HEK293 (cell line): ENCODE data around the gene CLIC5.

Experiments
- CTCF ChIA-PET: fragments of 350-600 bp; formaldehyde crosslinking; extraction: SDS; loops from one replicate; lab custom pipeline; 2021; ENCODE audit warnings: antibody characterized with exemption; lab: Yijun Ruan, JAX
- POLR2A ChIA-PET: fragments of 300-600 bp; formaldehyde crosslinking; extraction: SDS; loops from one replicate; lab custom pipeline; 2020; ENCODE audit warnings: antibody characterized with exemption, inconsistent platforms; lab: Yijun Ruan, JAX
- H3K27ac ChIP-seq: fragments of 200-500 bp; sonication (Bioruptor generic); 2 replicates; pipeline ENCODE4 v1.5.1; 2014; ENCODE audit warnings: low read depth, low read length, control low read depth, inconsistent platforms; ENCODE audit errors: extremely low read depth
- H3K36me3 ChIP-seq, 2 experiments: fragments of 200-500 bp in 1 of 2; sonication (Bioruptor generic) in 1 of 2; 1 replicate in 1 of 2; 2 replicates in 1 of 2; pipeline ENCODE4 v1.5.1; 2014 to 2017; ENCODE audit warnings: inconsistent platforms in 2 of 2, low read length in 2 of 2; ENCODE audit not compliant: control insufficient read depth in 2 of 2, insufficient read depth in 1 of 2
- H3K4me1 ChIP-seq: fragments of 200-500 bp; sonication (Bioruptor generic); 2 replicates; pipeline ENCODE4 v1.5.1; 2014; ENCODE audit warnings: mild to moderate bottlenecking, low read length, inconsistent platforms; ENCODE audit not compliant: control insufficient read depth, insufficient read depth
- H3K4me3 ChIP-seq: 2 replicates; pipeline ENCODE4 v1.5.1; 2011; ENCODE audit warnings: low read depth, mild to moderate bottlenecking, control low read depth, low read length, moderate library complexity
- H3K9me3 ChIP-seq: fragments of 200-500 bp; sonication (Bioruptor generic); 2 replicates; pipeline ENCODE4 v1.5.1; 2014; ENCODE audit warnings: low read depth, low read length, inconsistent platforms; ENCODE audit not compliant: control insufficient read depth, insufficient read depth
- GLI2 ChIP-seq: fragments of 450-650 bp; formaldehyde crosslinking; IDR thresholded peaks from 2 replicates; pipeline ENCODE4; 2017; ENCODE audit warnings: missing biosample characterization, missing genetic modification characterization, low read depth, borderline replicate concordance
- HOXA7 ChIP-seq: sonication (generic); formaldehyde crosslinking; IDR thresholded peaks from 2 replicates; pipeline ENCODE4 v1.8.1; 2022; ENCODE audit warnings: missing genetic modification reagents, borderline replicate concordance
- IKZF3 ChIP-seq: fragments of 450-650 bp; IDR thresholded peaks from 2 replicates; pipeline ENCODE4 v1.5.0; 2018; ENCODE audit warnings: missing biosample characterization, mild to moderate bottlenecking, missing genetic modification characterization, moderate library complexity
- KLF1 ChIP-seq: fragments of 450-650 bp; formaldehyde crosslinking; IDR thresholded peaks from 2 replicates; pipeline ENCODE4 v1.5.1; 2016; ENCODE audit warnings: missing biosample characterization, missing genetic modification characterization
- MYNN ChIP-seq: fragments of 450-650 bp; formaldehyde crosslinking; IDR thresholded peaks from 2 replicates; pipeline ENCODE4 v1.5.1; 2016; ENCODE audit warnings: missing biosample characterization, missing genetic modification characterization, borderline replicate concordance
- YY2 ChIP-seq: fragments of 450-650 bp; formaldehyde crosslinking; IDR thresholded peaks from 2 replicates; pipeline ENCODE4 v1.5.1; 2016; ENCODE audit warnings: missing biosample characterization, missing genetic modification characterization
- ZFP69B ChIP-seq: fragments of 450-650 bp; formaldehyde crosslinking; IDR thresholded peaks from 2 replicates; pipeline ENCODE4 v1.5.1; 2016; ENCODE audit warnings: missing biosample characterization, missing genetic modification characterization
- ZNF19 ChIP-seq: fragments of 450-650 bp; formaldehyde crosslinking; IDR thresholded peaks from 2 replicates; pipeline ENCODE4; 2016; ENCODE audit warnings: missing biosample characterization, missing genetic modification characterization, low read depth
- ZNF214 ChIP-seq: fragments of 450-650 bp; formaldehyde crosslinking; IDR thresholded peaks from 2 replicates; pipeline ENCODE4 v1.5.1; 2017; ENCODE audit warnings: missing biosample characterization, mild to moderate bottlenecking, missing genetic modification characterization, borderline replicate concordance
- ZNF23 ChIP-seq: fragments of 450-650 bp; formaldehyde crosslinking; IDR thresholded peaks from 2 replicates; pipeline ENCODE4 v1.5.1; 2016; ENCODE audit warnings: missing biosample characterization, missing genetic modification characterization, borderline replicate concordance
- ZNF311 ChIP-seq: fragments of 450-650 bp; formaldehyde crosslinking; IDR thresholded peaks from 2 replicates; pipeline ENCODE4 v1.5.1; 2017; ENCODE audit warnings: missing biosample characterization, missing genetic modification characterization, borderline replicate concordance
- ZNF324 ChIP-seq: fragments of 450-650 bp; formaldehyde crosslinking; IDR thresholded peaks from 2 replicates; pipeline ENCODE4 v1.5.1; 2016; ENCODE audit warnings: missing biosample characterization, missing genetic modification characterization
- ZNF416 ChIP-seq: fragments of 450-650 bp; formaldehyde crosslinking; IDR thresholded peaks from 2 replicates; pipeline ENCODE4 v1.5.1; 2016; ENCODE audit warnings: missing biosample characterization, missing genetic modification characterization
- ZNF473 ChIP-seq: fragments of 450-650 bp; formaldehyde crosslinking; IDR thresholded peaks from 2 replicates; pipeline ENCODE4 v1.5.1; 2017; ENCODE audit warnings: missing biosample characterization, missing genetic modification characterization
- ZNF513 ChIP-seq: fragments of 450-650 bp; IDR thresholded peaks from 2 replicates; pipeline ENCODE4 v1.5.1; 2018; ENCODE audit warnings: missing biosample characterization, missing genetic modification characterization
- ZNF514 ChIP-seq: fragments of 450-650 bp; formaldehyde crosslinking; IDR thresholded peaks from 2 replicates; pipeline ENCODE4 v1.5.1; 2016; ENCODE audit warnings: missing biosample characterization, missing genetic modification characterization
- ZNF530 ChIP-seq: fragments of 450-650 bp; formaldehyde crosslinking; IDR thresholded peaks from 2 replicates; pipeline ENCODE4 v1.5.1; 2016; ENCODE audit warnings: low read depth, missing biosample characterization, missing genetic modification characterization
- ZNF600 ChIP-seq: fragments of 450-650 bp; formaldehyde crosslinking; IDR thresholded peaks from 2 replicates; pipeline ENCODE4 v1.5.1; 2016; ENCODE audit warnings: missing biosample characterization, missing genetic modification characterization
- ZNF692 ChIP-seq: fragments of 450-650 bp; formaldehyde crosslinking; IDR thresholded peaks from 2 replicates; pipeline ENCODE4 v1.5.1; 2016; ENCODE audit warnings: missing biosample characterization, missing genetic modification characterization
- ZNF707 ChIP-seq: fragments of 450-650 bp; formaldehyde crosslinking; IDR thresholded peaks from 2 replicates; pipeline ENCODE4 v1.5.1; 2016; ENCODE audit warnings: missing biosample characterization, missing genetic modification characterization
- ZNF791 ChIP-seq: fragments of 450-650 bp; formaldehyde crosslinking; IDR thresholded peaks from 2 replicates; pipeline ENCODE4 v1.5.1; 2016; ENCODE audit warnings: missing biosample characterization, missing genetic modification characterization
- ZNF792 ChIP-seq: fragments of 450-650 bp; formaldehyde crosslinking; IDR thresholded peaks from 2 replicates; pipeline ENCODE4 v1.5.1; 2016; ENCODE audit warnings: missing biosample characterization, missing genetic modification characterization
- TF ChIP-seq, protein P1 (sequence below): fragments of 450-650 bp; formaldehyde crosslinking; IDR thresholded peaks from 2 replicates; pipeline ENCODE4 v1.5.1; 2016; ENCODE audit warnings: missing biosample characterization, missing genetic modification characterization
- TF ChIP-seq, protein P2 (sequence below): fragments of 450-650 bp; formaldehyde crosslinking; conservative IDR thresholded peaks from 2 replicates; pipeline ENCODE4 v1.5.1; 2016; ENCODE audit warnings: low read depth, missing biosample characterization, missing genetic modification characterization
- TF ChIP-seq, protein P3 (sequence below): fragments of 450-650 bp; formaldehyde crosslinking; IDR thresholded peaks from 2 replicates; pipeline ENCODE4 v1.5.1; 2016; ENCODE audit warnings: missing biosample characterization, missing genetic modification characterization

The CLIC5 gene

GRCh38 chr6:45898941-45899682 is 116.5 kb downstream of the CLIC5 start:
- Histone ChIP-seq H3K9me3 (no peaks in the 10 kb centered on the region), H3K4me1 (peaks cover 3% of the 10 kb centered on the region), H3K27ac (no peak overlapping the region), H3K4me3 (no peak overlapping the region), H3K36me3 (no peaks in the 10 kb centered on the region)
- ChIA-PET POLR2A (no interaction called here), CTCF (interaction anchor here (0.5 to 1.1 kb wide), 2 partner anchors 192 to 1423 kb away, joined by 3 to 5 read pairs; no protein-coding TSS in a partner anchor)
- no peak for TF ChIP-seq ZNF514 (tag by site-specific recombination)
- no peak for TF ChIP-seq KLF1
- no peak for TF ChIP-seq IKZF3 (tag by site-specific recombination)
- TF ChIP-seq, protein P1, sequence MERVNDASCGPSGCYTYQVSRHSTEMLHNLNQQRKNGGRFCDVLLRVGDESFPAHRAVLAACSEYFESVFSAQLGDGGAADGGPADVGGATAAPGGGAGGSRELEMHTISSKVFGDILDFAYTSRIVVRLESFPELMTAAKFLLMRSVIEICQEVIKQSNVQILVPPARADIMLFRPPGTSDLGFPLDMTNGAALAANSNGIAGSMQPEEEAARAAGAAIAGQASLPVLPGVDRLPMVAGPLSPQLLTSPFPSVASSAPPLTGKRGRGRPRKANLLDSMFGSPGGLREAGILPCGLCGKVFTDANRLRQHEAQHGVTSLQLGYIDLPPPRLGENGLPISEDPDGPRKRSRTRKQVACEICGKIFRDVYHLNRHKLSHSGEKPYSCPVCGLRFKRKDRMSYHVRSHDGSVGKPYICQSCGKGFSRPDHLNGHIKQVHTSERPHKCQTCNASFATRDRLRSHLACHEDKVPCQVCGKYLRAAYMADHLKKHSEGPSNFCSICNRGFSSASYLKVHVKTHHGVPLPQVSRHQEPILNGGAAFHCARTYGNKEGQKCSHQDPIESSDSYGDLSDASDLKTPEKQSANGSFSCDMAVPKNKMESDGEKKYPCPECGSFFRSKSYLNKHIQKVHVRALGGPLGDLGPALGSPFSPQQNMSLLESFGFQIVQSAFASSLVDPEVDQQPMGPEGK (tag by site-specific recombination) = no peak
- TF ChIP-seq ZNF513 (tag by site-specific recombination) = no peak
- TF ChIP-seq ZNF473 = no peak
- TF ChIP-seq ZNF214 (tag by site-specific recombination) = no peak
- no peak for TF ChIP-seq ZNF707 (tag by site-specific recombination)
- TF ChIP-seq ZNF530 (tag by site-specific recombination) = no peak
- no peak for TF ChIP-seq ZNF692
- no peak for TF ChIP-seq ZNF311
- no peak for TF ChIP-seq MYNN (tag by site-specific recombination)
- no peak for TF ChIP-seq HOXA7 (CRISPR knock-in tag)
- TF ChIP-seq ZFP69B (tag by site-specific recombination) = no peak
- TF ChIP-seq YY2 (tag by site-specific recombination) = no peak
- TF ChIP-seq ZNF600 (tag by site-specific recombination) = no peak
- TF ChIP-seq GLI2 (tag by site-specific recombination) = no peak
- no peak for TF ChIP-seq ZNF791 (tag by site-specific recombination)
- no peak for TF ChIP-seq ZNF324

- ChIA-PET POLR2A (no interaction called here), CTCF (no interaction called here)
- no peak overlapping the region for H3K27ac ChIP-seq
- TF ChIP-seq, protein P2, sequence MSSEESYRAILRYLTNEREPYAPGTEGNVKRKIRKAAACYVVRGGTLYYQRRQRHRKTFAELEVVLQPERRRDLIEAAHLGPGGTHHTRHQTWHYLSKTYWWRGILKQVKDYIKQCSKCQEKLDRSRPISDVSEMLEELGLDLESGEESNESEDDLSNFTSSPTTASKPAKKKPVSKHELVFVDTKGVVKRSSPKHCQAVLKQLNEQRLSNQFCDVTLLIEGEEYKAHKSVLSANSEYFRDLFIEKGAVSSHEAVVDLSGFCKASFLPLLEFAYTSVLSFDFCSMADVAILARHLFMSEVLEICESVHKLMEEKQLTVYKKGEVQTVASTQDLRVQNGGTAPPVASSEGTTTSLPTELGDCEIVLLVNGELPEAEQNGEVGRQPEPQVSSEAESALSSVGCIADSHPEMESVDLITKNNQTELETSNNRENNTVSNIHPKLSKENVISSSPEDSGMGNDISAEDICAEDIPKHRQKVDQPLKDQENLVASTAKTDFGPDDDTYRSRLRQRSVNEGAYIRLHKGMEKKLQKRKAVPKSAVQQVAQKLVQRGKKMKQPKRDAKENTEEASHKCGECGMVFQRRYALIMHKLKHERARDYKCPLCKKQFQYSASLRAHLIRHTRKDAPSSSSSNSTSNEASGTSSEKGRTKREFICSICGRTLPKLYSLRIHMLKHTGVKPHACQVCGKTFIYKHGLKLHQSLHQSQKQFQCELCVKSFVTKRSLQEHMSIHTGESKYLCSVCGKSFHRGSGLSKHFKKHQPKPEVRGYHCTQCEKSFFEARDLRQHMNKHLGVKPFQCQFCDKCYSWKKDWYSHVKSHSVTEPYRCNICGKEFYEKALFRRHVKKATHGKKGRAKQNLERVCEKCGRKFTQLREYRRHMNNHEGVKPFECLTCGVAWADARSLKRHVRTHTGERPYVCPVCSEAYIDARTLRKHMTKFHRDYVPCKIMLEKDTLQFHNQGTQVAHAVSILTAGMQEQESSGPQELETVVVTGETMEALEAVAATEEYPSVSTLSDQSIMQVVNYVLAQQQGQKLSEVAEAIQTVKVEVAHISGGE (tag by site-specific recombination) = no peak
- TF ChIP-seq ZNF792 (tag by site-specific recombination) (no peak), ZNF416 (tag by site-specific recombination) (no peak), ZNF23 (no peak), HOXA7 (CRISPR knock-in tag) (no peak), ZNF19 (tag by site-specific recombination) (no peak)
- TF ChIP-seq, protein P3, sequence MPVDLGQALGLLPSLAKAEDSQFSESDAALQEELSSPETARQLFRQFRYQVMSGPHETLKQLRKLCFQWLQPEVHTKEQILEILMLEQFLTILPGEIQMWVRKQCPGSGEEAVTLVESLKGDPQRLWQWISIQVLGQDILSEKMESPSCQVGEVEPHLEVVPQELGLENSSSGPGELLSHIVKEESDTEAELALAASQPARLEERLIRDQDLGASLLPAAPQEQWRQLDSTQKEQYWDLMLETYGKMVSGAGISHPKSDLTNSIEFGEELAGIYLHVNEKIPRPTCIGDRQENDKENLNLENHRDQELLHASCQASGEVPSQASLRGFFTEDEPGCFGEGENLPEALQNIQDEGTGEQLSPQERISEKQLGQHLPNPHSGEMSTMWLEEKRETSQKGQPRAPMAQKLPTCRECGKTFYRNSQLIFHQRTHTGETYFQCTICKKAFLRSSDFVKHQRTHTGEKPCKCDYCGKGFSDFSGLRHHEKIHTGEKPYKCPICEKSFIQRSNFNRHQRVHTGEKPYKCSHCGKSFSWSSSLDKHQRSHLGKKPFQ = no peak
Observed at GRCh38 chr6:45896783-45897441, 118.7 kb downstream of the CLIC5 start.

More at GRCh38 chr6:45896783-45897441, 118.7 kb downstream of the CLIC5 start:
- Histone ChIP-seq H3K4me3 (no peak overlapping the region), H3K36me3 (no peaks in the 10 kb centered on the region), H3K9me3 (no peaks in the 10 kb centered on the region), H3K4me1 (peaks cover 3% of the 10 kb centered on the region)
